ENCODE data around the gene COL8A2. TPM values are rescaled to one million over a fixed set of nuclear protein-coding genes. Genes with fewer than 3 reads are reported as not detected.
"Not testable (repeated sequence)": the region's sequence is repeated elsewhere in the genome, so short reads cannot be mapped to it uniquely, and the experiment has no call there.

COL8A2 gene
- total RNA-seq: 0.41 and 0.58 TPM in 2 replicates

DNA sequence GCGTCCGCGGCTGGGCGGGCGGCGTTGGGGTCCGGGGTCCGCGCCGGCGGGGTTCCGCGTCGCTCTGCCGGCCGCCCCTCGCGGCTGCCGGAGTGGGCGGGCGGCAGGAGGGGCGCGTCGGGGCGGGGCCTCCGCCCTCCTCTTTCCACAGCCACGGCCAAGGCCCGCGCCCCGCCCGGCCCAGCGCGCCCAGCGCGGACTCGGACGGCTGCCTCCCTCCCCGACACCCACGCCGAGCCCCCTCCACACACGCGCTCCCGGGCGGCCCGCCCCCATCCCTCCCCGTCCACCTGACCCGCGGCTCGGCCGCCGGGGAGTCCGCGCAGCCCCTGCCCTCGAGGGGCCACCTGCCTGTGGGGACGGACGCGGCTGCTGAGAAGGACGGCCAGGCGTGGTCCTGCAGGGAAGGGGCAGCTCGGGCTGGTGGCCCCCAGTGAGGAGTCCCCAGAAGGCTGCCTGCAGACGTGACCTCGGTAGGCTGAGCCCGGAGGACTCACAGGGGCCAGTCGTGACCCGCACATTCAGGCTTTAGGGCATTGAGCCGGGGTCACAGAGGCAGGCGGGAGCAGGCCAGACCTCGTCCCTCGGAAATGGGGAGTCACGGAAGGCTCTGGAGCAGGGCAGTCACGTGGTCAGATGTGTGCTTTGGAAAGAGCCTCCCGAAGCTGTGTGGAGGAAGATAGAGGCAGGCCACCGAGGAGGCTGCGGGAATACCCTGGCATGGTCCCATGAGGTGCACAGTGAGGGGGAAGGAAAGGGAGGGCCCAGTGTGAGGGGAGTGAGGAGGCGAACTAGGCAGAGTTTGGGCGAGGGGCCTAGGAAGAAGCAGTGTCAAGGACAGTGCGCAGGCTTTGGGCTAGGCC, at the start of gene COL8A2:
COL8A2 (minus strand) TSS at position 94 of the 863 bp plus-strand sequence. CDS start 24,980 bp downstream, outside the sequence.
- no peak for DNase-seq (ENCODE audit: extremely low read depth, low read depth, low spot score)

DNA sequence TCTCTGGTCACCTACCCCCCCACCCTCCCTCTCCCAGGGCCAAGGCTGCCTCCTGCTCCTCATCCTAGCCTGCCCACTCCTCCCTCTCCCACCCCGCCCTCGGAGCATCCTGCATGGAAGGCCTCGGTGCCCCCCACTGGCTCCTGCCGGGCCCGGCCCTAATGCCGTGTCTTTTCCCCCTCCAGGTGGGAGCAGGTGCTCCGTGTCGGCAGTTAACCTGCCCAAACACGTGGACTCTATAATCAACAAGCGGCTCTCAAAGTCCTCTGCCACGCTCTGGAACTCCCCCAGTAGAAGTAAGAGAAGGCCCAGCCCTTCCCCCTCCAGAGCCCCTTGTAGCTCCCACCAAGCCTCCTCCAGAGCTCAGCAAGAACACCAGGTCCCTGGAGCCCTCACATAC, 49.7 kb upstream of the COL8A2 start:
- DNase-seq (ENCODE audit: extremely low read depth, low read depth, low spot score): no peak

DNA sequence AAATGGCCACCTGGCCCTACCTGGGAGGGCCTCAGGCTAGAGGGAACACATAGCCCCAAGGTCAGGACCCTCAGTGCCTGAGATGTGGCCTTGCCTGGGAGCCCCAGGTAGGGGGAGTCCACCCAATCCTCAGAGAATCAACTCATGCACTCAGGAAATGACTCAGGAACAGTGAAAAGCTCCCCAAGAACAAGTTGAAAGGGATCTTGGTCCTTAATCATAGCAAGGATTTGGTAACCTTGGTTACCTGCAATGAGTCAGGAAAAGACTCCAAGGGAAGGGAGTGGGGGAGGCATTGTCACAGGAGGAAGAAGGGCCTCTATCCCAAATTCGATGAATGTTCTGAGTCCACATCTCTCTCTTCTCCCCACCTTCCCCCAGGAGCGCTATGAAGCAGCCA, 48.0 kb upstream of the COL8A2 start:
- DNase-seq (ENCODE audit: extremely low read depth, low read depth, low spot score): peak; percentile 58

DNA sequence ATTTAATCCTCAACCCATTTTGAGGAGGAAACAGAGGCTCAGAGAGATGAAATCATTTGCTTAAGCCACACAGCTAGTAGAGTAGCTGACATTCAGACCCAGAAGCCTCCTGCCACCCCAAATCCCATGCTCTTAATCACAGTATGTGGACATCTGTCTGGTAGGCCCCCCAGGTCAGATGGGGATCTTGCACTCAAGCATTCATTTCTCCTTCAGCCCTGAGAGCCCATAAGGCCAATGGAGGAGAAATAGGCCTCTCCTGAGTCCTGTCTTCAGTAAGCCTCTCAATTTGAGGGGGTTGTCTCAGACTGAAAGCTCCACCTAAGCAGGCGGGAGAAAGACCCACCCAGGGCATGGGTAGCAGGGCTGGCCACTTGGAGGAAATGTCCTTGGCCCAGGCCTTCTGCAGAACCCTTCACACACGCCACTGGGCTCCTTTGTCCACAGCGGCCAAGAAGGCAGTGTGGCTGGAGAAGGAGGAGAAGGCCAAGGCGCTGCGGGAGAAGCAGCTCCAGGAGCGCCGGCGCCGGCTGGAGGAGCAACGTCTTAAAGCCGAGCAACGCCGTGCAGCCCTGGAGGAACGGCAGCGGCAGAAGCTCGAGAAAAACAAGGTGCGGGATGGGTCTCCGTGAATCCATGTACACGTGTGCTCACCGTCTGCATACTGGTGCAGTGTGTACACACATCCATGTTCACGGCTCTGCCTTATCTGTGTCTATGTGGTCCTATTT, 47.2 kb upstream of the COL8A2 start:
- DNase-seq (ENCODE audit: extremely low read depth, low read depth, low spot score): no peak

DNA sequence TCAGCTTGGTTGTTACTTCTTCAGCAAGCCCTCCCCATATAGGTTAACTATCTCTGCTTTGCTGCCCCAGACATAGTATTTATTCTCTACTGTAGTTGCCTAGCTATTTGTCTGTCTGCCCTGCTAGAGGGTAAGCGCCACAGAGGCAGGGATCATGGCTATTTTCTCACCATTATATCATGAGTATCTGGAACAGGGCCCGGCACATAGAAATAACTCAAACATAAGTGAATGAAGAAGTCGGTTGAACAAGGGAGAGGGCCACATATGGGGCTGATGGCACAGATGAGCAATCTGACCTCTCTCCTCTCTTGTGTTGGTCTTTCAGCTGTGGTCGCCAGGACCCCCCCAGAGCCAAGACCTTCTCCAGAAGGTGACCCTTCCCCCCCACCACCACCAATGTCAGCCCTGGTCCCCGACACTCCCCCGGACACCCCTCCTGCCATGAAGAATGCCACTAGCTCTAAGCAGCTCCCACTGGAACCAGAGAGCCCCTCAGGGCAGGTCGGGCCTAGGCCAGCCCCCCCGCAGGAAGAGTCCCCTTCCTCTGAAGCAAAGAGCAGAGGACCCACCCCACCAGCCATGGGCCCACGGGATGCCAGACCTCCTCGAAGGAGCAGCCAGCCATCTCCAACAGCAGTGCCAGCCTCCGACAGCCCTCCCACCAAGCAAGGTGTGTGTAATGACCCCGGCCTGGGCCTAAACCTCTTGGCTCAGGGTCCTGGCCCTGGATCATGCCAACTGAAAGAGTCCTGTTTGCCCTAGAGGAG, 45.8 kb upstream of the COL8A2 start:
- no peak for DNase-seq (ENCODE audit: extremely low read depth, low read depth, low spot score)

DNA sequence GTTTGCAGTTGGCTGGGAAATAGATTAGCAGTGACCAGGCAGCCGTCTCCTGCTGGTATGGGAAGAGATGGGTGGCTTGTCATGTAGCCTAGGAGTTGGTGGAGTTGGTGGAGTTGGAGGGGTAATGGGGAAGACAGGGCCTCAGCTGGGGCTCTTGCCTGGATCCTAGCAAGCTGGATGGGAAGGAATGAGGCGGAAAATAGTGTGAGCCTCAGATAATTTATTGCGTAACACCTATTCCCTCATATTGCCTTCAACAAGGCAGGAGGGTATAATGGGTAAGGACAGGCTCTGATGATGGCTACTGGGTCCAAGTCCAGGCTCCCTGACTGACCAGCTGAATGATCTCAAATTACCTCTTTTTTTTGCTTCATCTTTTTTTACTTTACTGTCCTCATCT, 43.5 kb upstream of the COL8A2 start:
- no peak for DNase-seq (ENCODE audit: extremely low read depth, low read depth, low spot score)

DNA sequence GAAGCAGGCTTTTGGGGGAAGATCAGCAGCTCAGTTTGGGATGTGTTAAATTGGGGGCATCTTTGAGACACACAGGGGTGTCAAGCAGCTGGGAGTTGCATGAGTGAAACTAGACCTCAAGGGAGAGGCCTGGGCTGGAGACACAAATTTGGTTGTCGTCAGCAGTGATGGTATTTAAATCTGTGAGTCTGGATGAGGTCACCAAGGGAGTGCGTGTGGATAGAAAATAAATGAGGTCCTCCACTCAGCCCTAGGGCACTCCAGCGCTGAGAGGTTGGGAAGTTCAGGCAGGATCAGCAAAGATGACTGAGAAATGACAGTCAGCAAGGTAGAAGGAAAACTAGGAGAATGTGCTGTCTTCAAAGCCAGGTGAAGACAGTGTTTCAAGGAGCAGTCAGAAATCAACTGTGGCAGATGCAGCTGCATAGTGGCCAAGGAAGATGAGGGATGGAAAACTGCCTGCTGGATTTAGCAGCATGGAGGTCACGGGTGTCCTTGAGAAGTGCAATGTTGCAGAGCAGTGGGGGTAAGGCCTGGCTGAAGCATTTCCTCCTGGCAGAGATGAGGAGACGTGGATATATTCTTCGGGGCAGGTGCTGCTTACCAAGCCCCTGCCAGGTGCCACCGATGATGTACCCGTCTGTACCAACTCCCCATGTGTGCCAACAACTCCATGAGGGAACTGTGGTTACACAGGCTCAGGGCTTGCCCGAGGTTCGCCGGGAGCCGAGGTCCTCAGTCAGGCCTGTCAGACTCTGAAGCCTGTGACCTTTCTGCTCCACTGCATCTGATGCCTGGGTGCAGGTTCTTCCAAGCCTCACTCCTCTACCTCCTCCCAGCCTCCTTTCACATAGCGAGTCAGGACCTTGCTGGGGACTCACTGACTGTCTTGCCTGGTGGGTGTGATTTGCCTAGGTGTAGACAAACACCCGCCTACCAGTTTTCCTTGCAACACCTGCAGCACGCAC, 42.2 kb upstream of the COL8A2 start:
- DNase-seq (ENCODE audit: extremely low read depth, low read depth, low spot score): no peak

DNA sequence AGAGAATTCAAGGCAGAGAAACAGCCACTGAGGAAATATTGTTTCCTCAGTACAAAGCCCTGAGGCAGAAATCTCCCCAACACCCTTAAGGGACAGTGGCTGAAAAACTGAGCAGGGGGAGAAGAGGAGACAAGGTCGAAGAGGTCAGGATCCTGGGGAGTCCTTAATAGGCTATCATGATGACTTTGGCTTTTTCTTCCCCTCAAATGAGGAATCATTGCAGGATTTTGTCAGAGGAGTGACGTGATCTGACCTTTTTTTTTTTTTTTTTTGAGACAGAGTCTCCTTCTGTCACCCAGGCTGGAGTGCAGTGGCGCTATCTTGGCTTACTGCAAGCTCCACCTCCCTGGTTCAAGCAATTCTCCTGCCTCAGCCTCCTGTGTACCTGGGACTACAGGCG, 41.1 kb upstream of the COL8A2 start:
- no peak for DNase-seq (ENCODE audit: extremely low read depth, low read depth, low spot score)

DNA sequence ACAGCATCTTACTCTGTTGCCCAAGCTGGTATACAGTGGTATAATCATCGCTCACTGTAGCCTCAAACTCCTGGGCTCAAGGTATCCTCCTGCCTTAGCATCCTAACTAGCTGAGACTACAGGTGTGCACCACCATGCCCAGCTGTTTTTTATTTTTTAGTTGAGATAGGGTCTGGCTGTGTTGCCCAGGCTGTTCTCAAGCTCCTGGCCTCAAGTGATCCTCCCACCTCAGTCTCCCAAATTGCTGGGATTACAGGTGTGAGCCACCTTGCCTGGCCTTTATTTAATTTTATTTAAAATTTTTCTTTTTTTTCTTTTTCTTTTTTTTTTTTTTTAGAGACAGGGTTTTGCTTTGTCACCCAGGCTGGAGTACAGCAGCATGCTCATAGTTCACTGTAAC, 40.1 kb upstream of the COL8A2 start:
- DNase-seq (ENCODE audit: extremely low read depth, low read depth, low spot score): no peak

DNA sequence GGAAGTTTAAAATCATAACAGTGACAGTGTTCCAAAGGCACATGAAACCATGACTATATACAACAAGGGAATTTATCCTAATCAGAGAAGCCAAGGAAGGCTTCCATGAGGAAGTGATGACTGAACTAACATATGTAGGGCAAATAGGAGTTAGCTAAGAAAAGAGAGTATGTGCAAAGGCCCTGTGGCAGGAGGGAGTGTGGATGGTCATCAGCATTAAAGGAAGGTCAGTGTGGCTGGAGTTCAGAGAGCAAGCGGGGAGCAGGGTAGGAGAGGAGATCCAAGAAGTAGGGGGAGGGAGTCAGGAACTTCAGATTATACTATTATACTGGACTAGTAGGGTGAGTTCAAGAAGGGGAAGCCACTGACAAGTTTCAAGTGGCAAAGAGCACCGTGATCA, 39.3 kb upstream of the COL8A2 start:
- no peak for DNase-seq (ENCODE audit: extremely low read depth, low read depth, low spot score)

DNA sequence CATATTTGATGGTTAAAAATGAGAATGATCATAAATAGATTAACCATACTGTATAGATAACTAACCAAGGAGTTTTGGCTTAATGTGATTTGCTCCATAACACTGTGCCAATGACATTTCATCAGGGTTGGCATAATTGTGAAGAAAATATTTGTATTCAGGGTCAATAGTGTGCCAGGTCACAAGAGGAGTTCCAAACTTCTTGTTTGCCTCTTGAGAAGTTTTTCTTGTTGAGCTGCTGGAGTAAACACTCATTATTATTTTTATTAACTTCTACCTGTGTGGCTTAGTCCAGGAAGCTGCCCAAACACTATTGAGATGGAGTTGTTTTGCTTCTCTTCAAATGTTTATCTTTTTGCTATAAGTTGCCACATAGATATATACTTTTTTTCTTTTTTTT, 38.4 kb upstream of the COL8A2 start:
- no peak for DNase-seq (ENCODE audit: extremely low read depth, low read depth, low spot score)

DNA sequence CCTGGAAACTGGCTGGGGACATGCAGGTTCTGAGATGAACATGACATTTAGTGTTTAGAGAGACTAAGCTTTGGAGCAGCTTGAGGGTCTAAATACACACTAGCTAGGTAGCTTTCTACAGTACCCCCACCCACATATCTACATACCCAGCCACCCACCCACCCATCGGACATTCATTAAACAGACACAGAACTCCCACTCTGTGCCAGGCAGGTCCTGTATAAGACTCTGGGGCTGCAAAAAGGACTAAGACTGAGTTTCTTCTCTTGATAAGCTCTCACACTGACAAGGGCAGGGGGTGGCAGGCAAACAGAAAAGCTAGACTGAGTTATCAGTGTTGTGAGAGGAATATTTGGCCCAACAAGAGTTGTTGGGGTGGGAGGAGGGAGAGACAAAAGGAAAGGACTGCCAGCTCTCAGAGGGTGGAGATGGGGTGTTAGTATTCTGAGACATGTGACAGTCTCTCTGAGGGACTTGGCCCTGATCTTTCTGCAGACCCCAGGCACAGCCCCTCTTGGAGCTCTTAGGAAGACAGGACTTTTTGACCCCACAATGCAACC, 37.7 kb upstream of the COL8A2 start:
- DNase-seq (ENCODE audit: extremely low read depth, low read depth, low spot score): no peak

DNA sequence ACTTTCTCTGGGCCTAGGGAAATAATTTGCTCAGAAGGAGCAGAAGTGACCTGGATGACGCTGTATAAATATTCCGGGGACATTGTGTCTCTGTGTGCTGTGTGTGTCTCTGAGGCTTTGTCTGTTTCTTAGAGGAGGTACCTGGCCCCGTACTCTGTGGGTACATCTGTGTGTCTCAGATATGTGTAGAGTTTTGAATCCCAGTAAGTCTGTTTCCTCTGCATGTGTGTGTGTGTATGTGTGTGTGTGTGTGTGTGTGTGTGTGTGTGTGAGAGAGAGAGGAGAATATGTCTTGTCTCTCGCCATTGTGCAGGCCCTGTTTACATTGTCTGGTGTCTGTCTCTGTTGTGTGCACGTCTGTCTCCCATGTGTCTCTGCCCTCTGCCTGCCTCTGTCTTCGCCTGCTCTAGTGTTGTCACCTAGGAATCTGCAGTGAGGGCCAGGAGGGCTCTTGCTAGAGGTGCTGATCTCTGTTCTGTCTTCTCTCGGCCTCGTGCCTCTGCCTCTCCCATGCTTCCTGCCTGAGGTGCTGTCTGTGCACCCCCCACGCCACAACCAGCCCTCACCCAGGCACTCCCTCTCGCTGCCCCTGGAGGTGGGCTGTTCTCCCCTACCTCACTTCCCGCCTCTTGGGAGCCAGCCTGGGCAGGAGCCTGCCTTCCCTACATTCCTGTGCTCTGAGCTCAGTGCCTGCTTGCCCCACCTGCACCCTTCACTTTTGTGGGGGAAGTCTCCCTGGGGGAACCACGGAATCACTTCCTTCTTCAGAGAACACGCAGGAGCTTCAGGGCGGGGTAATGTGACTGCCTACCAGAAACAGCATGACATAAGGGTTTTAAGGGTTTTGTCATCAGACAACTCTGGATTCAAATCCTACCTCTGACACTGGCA, 36.9 kb upstream of the COL8A2 start:
- DNase-seq (ENCODE audit: extremely low read depth, low read depth, low spot score): no peak

DNA sequence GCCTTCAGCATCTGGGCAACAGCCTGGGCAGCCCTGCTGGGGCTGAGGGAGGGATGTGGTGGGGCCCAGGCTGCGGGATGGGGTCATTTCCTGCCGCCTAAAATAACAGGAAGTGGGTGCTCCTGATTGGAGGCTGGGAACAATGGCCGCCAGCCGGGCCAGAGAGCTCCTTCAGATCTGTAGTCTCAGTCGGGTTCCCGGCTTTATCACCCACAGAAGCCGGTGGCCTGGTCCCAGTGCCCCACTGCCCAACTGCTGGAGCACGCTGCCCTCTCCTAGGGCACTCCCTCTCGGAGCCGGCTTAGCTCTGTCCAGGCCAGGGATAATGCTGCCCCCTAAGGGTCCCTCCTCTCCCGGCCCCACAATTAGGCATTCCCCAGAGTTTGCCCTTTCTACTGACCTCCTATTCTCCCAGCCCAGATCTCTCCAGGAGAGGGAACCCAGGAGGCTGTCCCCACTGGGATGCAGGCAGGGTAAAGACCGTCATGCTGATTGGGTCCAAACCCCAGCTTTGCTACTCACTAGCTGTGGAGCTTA, 36.0 kb upstream of the COL8A2 start:
- no peak for DNase-seq (ENCODE audit: extremely low read depth, low read depth, low spot score)

DNA sequence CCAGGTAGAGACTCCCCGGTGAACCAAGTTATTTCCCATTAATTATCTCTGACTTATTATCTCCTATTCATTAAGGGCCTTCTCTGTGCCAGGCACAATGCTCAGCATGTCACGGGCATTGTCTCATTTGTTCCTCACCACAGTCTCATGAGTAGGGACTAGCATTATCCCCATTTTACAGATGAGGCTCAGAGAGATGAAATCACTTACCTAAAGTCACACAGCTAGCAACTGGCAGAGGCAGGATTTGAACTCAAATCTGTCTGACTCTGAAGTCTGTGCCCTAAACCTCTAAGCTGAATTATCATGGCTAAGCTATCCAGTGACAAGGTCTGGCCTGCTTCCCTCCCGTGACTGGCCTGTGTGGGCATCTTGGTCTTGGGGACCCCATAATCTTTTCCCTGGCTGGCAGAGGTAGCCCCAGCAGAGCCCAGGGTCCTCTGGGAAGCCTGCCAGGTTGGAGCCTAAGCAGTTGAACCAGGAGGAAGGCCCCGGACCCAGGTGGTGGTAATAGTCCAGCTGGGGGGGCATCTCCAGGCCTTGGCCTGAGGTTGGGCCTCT, 35.4 kb upstream of the COL8A2 start:
- DNase-seq (ENCODE audit: extremely low read depth, low read depth, low spot score): no peak

DNA sequence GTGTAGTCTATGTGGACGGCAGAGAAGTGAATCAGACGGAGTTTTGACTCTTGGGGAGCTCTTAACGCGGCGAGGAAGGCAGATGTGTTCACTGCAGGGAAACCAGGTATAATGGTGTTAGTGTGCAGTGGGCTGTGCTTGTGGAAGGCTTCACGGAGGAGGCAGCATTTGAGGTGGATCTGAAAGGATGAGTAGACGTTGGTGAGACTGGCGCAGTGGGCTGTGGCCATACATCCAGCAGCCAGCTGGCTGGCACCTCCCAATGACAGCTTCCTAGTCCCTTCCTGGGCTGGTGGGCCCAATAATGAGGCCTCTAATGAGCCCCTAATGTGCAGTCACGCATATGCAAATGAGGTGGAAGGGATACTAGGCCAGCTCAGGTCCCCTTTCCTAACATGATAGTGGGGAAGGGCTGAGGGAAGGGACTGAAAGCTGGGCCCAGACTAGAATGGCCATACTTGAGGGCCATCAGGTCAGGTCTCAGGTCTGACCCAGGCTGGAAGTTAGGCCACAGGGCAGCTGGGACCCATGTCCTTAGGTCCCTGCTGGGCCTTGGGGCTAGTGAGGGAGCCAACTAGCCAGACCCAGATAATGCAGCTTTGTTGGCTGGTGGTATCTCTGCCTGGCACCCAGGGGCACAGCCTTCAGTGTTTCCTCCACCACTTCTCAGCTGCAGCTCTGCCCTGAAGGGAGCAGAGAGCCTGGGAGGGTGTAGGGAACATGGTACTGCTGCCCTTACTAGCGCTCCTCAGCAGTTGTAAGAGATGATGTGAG, 34.8 kb upstream of the COL8A2 start:
- DNase-seq (ENCODE audit: extremely low read depth, low read depth, low spot score): no peak

DNA sequence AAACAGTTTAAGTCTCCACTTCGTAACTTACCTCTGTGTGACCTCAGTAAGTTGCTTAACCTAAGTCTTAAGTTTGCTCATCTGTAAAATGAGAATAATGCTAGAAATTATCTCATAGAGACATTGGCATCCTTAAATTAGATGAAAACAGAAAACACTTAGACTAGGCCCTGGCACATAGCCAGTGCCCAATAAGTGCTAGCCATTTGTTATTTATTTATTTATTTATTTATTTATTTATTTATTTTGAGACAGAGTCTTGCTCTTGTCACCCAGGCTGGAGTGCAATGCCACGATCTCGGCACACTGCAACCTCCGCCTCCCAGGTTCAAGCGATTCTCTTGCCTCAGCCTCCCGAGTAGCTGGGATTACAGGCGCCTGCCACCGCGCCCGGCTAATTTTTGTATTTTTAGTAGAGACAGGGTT, 33.8 kb upstream of the COL8A2 start:
- not testable (repeated sequence) for DNase-seq (ENCODE audit: extremely low read depth, low read depth, low spot score)
